Mucosa of rectum (tissue), 2 donors: ENCODE results near the gene ORC6.

Experiments
- H3K27ac ChIP-seq, 2 donors: one replicate each; pipeline ENCODE4 v1.7.0; 2013; ENCODE audit warnings: inconsistent platforms in 2 of 2, low read depth in 2 of 2, low read length in 2 of 2
- H3K27me3 ChIP-seq, 2 donors: one replicate each; pipeline ENCODE4 v1.7.0; 2013; ENCODE audit warnings: low read length in 2 of 2; ENCODE audit not compliant: control insufficient read depth in 2 of 2, insufficient read depth in 2 of 2
- H3K36me3 ChIP-seq, 2 donors: one replicate each; pipeline ENCODE4 v1.7.0; 2013; ENCODE audit warnings: low read length in 2 of 2; ENCODE audit not compliant: control insufficient read depth in 2 of 2, insufficient read depth in 2 of 2
- H3K4me1 ChIP-seq, 2 donors: one replicate each; pipeline ENCODE4 v1.7.0; 2013; ENCODE audit warnings: low read length in 2 of 2, mild to moderate bottlenecking in 1 of 2; ENCODE audit not compliant: control insufficient read depth in 2 of 2, insufficient read depth in 2 of 2
- H3K4me3 ChIP-seq, 2 donors: one replicate each; pipeline ENCODE4 v1.7.0; 2013; ENCODE audit warnings: low read length in 2 of 2
- H3K9ac ChIP-seq, 2 donors: one replicate each; pipeline ENCODE4 v1.7.0; 2013; ENCODE audit warnings: low read length in 2 of 2, low read depth in 1 of 2, mild to moderate bottlenecking in 1 of 2
- H3K9me3 ChIP-seq, 2 donors: one replicate each; pipeline ENCODE4 v1.7.0; 2013; ENCODE audit warnings: low read length in 2 of 2; ENCODE audit not compliant: control insufficient read depth in 2 of 2
- donor health status: healthy.
- donor health status: Normal muscosa, but diverticular disease.

Gene ORC6

DNA sequence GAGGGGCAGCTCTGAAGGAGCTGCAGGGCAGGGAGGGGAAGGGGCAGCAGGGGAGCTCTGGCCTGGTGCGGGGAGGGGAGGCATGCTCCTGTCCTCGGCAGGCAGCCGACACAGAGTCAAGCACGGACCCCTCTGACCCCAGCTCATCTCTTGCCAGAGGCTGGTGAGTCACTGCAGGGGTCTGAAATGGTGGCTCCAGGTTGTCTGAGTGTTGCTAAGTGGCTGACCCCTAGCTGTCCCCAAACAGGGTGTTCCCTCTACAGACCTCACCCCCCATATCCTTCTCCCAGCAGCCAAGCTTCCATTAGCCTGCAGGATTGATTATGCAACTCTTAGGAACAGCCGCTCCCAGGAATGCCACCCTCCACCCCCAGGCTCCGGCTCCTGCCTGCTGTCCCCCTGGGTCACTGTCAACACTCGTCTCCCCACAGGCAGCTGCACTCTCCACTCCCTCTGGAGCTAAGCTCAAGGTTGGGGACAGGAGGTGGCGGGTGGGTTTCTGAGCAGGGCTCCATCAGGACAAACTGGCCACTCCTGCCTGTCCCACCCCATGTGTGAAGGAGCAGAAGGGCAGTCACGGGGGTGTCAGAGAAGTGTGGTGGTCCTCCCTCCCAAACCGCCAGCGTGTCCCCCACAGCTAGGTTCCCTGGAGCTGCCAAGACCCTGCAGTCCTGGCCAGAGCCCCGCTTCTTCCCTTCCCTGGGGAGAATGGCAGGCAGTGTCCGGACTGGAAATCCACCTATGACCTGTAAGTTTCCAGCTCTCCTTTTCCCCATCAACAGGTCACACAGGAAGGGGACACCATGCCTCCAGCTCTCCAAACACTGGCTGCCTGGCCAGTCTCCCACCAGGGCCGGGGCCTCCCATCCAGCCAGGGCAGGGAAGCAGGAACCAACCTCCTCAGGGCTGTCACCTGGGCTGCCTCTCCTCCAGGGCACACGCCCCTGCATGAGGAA is 57.6 kb downstream of the ORC6 start:
- H3K27ac ChIP-seq: no peak overlapping the region
- H3K4me1 ChIP-seq: peaks cover 0 to 3% of the 10 kb centered on the region in 2 donors
- H3K9ac ChIP-seq: no peak overlapping the region
- no peaks in the 10 kb centered on the region for H3K9me3 ChIP-seq
- H3K4me3 ChIP-seq: no peak overlapping the region
- H3K27me3 ChIP-seq: no peaks in the 10 kb centered on the region
- H3K36me3 ChIP-seq: no peaks in the 10 kb centered on the region
